MCF 10A (cell line): ENCODE measurements around the gene FNIP2. TPM values are rescaled to one million over a fixed set of nuclear protein-coding genes. Genes with fewer than 3 reads are reported as not detected.

Experiments
- BruUV-seq: library from RNA; stranded (reverse); fragments of 400-500 nt; replicated peaks from 2 replicates; lab custom pipeline; 2021; lab: Mats Ljungman, UMichigan
- CTCF ChIA-PET: fragments of 300-600 bp; sonication (Branson Sonifier 250); formaldehyde crosslinking; extraction: SDS; loops from one replicate; lab custom pipeline; 2021; ENCODE audit warnings: antibody characterized with exemption, inconsistent platforms; lab: Yijun Ruan, JAX
- POLR2A ChIA-PET: fragments of 300-600, 350-650 bp; sonication (Branson Sonifier 250); formaldehyde crosslinking; extraction: SDS; loops from one replicate; lab custom pipeline; 2020; ENCODE audit warnings: antibody characterized with exemption, inconsistent platforms; lab: Yijun Ruan, JAX
- DNase-seq: peaks from one replicate; pipeline ENCODE4 v3.0.0-alpha.2; 2018; ENCODE audit not compliant: unreplicated experiment
- H3K27ac Mint-ChIP-seq: one replicate; pipeline ENCODE4 v1.8.0; 2022; ENCODE audit warnings: mild to moderate bottlenecking, low read depth, mixed read lengths; ENCODE audit not compliant: unreplicated experiment
- H3K27me3 Mint-ChIP-seq: one replicate; pipeline ENCODE4 v1.8.0; 2022; ENCODE audit warnings: mixed read lengths; ENCODE audit not compliant: insufficient read depth, unreplicated experiment
- H3K36me3 Mint-ChIP-seq: one replicate; pipeline ENCODE4 v1.8.0; 2022; ENCODE audit warnings: mild to moderate bottlenecking, moderate library complexity, mixed read lengths; ENCODE audit not compliant: insufficient read depth, unreplicated experiment
- H3K4me1 Mint-ChIP-seq: one replicate; pipeline ENCODE4 v1.8.0; 2022; ENCODE audit warnings: mixed read lengths; ENCODE audit not compliant: insufficient read depth, unreplicated experiment
- H3K4me3 Mint-ChIP-seq: one replicate; pipeline ENCODE4 v1.8.0; 2022; ENCODE audit warnings: mild to moderate bottlenecking, moderate library complexity, mixed read lengths; ENCODE audit not compliant: unreplicated experiment
- H3K9me3 Mint-ChIP-seq: one replicate; pipeline ENCODE4 v1.8.0; 2022; ENCODE audit warnings: mixed read lengths; ENCODE audit not compliant: unreplicated experiment
- intact Hi-C: fragments of 100-400 bp; cut with micrococcal nuclease; formaldehyde crosslinking; loops from 2 replicates; pipeline ENCODE4 v1.14.1; 2022
- total RNA-seq: library from RNA; stranded (reverse); gene quantifications from 2 replicates; pipeline ENCODE4 v1.2.3, GENCODE V29; 2022
- TF ChIP-seq, protein P1 (sequence below): fragments of 200-600 bp; IDR thresholded peaks from one replicate; pipeline ENCODE4 v1.8.0; 2022; ENCODE audit warnings: antibody characterized with exemption, mild to moderate bottlenecking; ENCODE audit not compliant: unreplicated experiment

The FNIP2 gene
- total RNA-seq, 1 experiment from 2014 or later = 6.4 TPM

DNA sequence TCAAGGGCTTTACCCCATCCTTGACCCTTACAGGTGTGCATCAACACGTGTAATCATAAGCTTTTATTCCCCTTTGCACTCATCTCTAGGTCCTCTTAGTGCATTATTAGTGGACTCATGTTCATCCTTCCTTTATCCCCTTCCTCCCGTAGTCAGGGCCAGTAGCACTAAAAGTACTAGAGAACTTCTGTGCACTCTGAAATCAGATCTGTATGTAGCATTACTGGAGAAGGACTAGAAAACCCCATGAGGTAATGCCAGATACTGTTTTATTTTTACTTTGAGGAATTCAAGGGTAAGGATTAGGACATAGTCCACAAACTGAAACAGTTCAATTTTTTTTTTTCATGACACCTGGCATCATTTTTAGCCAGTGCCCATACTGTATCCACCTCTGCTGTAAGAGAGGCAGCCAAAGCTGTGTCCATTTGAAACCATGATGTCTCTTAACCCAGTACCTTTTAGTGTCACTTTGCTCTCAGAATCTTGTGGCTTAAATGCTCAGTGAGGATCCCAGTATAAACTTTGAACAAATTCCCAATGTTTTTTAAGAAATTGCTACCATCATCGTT is 134.7 kb downstream of the FNIP2 start:
- POLR2A ChIA-PET = interaction anchor here (0.7 kb wide), 1 partner anchor 109 kb away, joined by 4 read pairs; no protein-coding TSS in a partner anchor
- Mint-ChIP-seq H3K4me1 (no peaks in the 10 kb centered on the region), H3K27me3 (no peaks in the 10 kb centered on the region), H3K4me3 (no peak overlapping the region), H3K27ac (no peak overlapping the region), H3K36me3 (no peaks in the 10 kb centered on the region), H3K9me3 (no peaks in the 10 kb centered on the region)
- no peak for DNase-seq
- TF ChIP-seq, protein P1, sequence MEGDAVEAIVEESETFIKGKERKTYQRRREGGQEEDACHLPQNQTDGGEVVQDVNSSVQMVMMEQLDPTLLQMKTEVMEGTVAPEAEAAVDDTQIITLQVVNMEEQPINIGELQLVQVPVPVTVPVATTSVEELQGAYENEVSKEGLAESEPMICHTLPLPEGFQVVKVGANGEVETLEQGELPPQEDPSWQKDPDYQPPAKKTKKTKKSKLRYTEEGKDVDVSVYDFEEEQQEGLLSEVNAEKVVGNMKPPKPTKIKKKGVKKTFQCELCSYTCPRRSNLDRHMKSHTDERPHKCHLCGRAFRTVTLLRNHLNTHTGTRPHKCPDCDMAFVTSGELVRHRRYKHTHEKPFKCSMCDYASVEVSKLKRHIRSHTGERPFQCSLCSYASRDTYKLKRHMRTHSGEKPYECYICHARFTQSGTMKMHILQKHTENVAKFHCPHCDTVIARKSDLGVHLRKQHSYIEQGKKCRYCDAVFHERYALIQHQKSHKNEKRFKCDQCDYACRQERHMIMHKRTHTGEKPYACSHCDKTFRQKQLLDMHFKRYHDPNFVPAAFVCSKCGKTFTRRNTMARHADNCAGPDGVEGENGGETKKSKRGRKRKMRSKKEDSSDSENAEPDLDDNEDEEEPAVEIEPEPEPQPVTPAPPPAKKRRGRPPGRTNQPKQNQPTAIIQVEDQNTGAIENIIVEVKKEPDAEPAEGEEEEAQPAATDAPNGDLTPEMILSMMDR = no peak
- intact Hi-C loops = no loop called here
- no TSS peak for BruUV-seq
- CTCF ChIA-PET = interaction anchor here (2.2 kb wide), 1 partner anchor 13 kb away, joined by 7 read pairs; no protein-coding TSS in a partner anchor

DNA sequence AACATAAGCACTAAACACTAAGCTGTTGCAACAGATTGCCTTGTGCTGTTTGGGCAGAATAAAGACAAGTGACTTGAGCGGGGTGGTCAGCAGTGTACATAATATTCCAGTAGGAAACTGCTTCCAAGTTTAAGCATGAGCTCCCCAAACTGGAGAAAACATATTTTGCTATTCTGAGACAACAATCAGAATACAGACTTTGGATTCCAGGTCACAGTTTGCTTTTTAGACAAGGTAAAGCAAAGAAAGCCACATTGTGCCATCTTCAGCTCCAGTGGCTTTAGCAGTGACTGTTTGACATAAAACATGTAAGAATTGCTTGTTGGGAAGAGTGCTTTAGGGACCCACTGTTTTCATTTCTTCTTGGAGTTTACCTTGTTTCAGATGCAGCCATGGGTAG is 136.0 kb downstream of the FNIP2 start:
- Mint-ChIP-seq H3K4me3 (no peak overlapping the region), H3K4me1 (no peaks in the 10 kb centered on the region), H3K36me3 (no peaks in the 10 kb centered on the region), H3K27ac (no peak overlapping the region), H3K9me3 (no peaks in the 10 kb centered on the region), H3K27me3 (no peaks in the 10 kb centered on the region)
- intact Hi-C loops = no loop called here
- TF ChIP-seq, protein P1 = no peak
- ChIA-PET CTCF (interaction anchor here (0.6 to 2.2 kb wide), 3 partner anchors 11 to 239 kb away, joined by 3 to 7 read pairs (median 3); no protein-coding TSS in a partner anchor), POLR2A (interaction anchor here (0.6 to 1.1 kb wide), 3 partner anchors 13 to 551 kb away, joined by 3 read pairs; no protein-coding TSS in a partner anchor)
- BruUV-seq = no TSS peak
- DNase-seq = no peak

DNA sequence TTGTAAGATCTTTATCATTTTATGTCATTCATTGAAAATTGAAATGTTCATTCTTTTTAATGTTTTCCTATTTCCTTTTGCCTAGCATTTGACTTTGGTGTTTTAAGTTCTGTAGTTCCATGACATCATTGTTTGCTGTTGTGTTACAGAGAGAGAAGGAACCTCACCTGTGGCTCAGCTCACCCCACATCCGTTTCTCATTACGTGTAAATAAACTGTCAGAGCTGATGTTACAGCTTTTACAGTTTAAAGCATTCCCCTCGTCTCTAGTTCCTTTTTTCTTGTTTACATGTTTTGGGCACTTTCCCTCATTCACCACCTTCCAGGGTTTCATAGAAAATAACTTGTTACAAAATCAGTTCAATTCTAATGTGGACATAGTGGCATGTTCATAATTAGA is 137.2 kb downstream of the FNIP2 start:
- CTCF ChIA-PET = no interaction called here
- intact Hi-C loops = no loop called here
- DNase-seq = no peak
- no TSS peak for BruUV-seq
- Mint-ChIP-seq H3K36me3 (no peaks in the 10 kb centered on the region), H3K27me3 (no peaks in the 10 kb centered on the region), H3K9me3 (no peaks in the 10 kb centered on the region), H3K27ac (no peak overlapping the region), H3K4me3 (no peak overlapping the region), H3K4me1 (no peaks in the 10 kb centered on the region)
- TF ChIP-seq, protein P1 = no peak
- POLR2A ChIA-PET = interaction anchor here (0.7 kb wide), 2 partner anchors 11 to 91 kb away, joined by 3 read pairs; no protein-coding TSS in a partner anchor

DNA sequence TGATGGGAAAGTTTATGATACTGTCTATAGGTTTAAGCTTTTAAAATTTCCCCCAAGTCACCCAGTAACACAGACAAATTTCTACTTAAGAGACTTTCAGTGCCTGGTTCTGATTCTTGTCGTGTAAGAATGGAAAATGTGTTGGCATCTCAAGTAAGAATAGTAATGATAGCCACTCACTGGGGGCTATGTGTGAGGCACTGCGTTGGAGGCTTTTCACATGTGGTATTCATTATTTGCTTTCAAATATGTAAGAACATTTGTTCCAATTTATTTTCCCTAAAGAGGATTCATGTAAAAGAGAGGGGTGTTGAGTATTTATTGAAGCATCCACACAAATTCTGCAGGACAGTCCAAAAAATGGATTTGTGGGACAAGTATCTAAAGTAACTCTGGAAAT is 143.6 kb downstream of the FNIP2 start:
- TF ChIP-seq, protein P1 = no peak
- POLR2A ChIA-PET = no interaction called here
- no peak overlapping the region for H3K27ac Mint-ChIP-seq

More for the DNA sequence above, 143.6 kb downstream of the FNIP2 start:
- intact Hi-C loops = no loop called here
- no peaks in the 10 kb centered on the region for H3K9me3 Mint-ChIP-seq
- no peak overlapping the region for H3K4me3 Mint-ChIP-seq
- H3K27me3 Mint-ChIP-seq = no peaks in the 10 kb centered on the region
- no peak for DNase-seq
- no peaks in the 10 kb centered on the region for H3K36me3 Mint-ChIP-seq
- peaks cover 11% of the 10 kb centered on the region for H3K4me1 Mint-ChIP-seq
- CTCF ChIA-PET = no interaction called here
- no TSS peak for BruUV-seq
